ENCODE measurements around the gene KRT31. TPM values are rescaled to one million over a fixed set of nuclear protein-coding genes. Genes with fewer than 3 reads are reported as not detected.
"Not testable (repeated sequence)": the region's sequence is repeated elsewhere in the genome, so short reads cannot be mapped to it uniquely, and the experiment has no call there.

KRT31 gene
- total and polyA plus RNA-seq, 8 donors, result 3.1 TPM; not detected in 7

DNA sequence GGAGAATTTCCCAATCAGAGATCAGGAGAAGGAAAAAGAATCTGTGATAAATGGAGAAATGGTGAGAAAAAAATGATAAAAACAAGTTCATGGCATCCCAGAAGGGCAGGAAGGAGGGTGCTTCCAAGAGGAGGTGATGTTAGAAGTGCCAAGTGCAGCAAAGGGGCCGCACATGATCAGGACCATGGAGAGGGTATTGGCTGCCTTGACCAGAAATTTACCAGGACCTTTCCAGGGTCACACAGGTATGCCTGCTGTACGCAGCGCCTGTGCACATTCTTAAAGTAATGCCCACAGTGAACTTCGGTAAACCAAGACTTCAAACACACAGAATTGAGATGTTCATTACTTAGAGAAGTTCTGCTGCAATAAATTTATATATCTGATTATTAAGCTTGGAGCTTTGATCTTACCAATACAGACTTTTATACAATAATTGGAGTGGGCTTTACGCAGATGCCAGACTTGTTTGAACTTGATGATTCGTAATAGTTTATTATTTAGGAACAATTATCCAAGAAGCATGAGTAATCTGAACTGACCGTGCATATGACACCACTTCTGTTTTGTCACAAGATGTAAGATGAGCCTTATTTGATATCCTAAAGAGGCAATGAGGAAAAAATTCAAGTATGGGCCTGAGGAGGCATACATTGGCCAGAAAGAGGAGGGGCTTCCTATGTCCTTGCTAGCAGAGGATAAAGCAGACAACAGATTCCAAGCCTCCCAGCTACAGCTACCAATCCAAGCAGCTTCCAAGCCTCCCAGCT is 44.6 kb downstream of the KRT31 start:
- no peak for TF ChIP-seq EP300 (IDR thresholded peaks at IDR 0.05)
- no peak for TF ChIP-seq POLR2A (IDR thresholded peaks at IDR 0.05)
- TF ChIP-seq POLR2AphosphoS5 (IDR thresholded peaks at IDR 0.05), result no peak
- TF ChIP-seq, protein P1, sequence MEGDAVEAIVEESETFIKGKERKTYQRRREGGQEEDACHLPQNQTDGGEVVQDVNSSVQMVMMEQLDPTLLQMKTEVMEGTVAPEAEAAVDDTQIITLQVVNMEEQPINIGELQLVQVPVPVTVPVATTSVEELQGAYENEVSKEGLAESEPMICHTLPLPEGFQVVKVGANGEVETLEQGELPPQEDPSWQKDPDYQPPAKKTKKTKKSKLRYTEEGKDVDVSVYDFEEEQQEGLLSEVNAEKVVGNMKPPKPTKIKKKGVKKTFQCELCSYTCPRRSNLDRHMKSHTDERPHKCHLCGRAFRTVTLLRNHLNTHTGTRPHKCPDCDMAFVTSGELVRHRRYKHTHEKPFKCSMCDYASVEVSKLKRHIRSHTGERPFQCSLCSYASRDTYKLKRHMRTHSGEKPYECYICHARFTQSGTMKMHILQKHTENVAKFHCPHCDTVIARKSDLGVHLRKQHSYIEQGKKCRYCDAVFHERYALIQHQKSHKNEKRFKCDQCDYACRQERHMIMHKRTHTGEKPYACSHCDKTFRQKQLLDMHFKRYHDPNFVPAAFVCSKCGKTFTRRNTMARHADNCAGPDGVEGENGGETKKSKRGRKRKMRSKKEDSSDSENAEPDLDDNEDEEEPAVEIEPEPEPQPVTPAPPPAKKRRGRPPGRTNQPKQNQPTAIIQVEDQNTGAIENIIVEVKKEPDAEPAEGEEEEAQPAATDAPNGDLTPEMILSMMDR (IDR thresholded peaks at IDR 0.05), result no peak
- H3K4me3 ChIP-seq, result no peak overlapping the region
- H3K27me3 ChIP-seq, result no peaks in the 10 kb centered on the region
- intact Hi-C loops (cut with DNase I; ENCODE audit: low total_unique reads), result no loop called here
- peak in 1 of 2 donors; percentile 19 for DNase-seq
- no peaks in the 10 kb centered on the region for H3K9me3 ChIP-seq
- 70 to 85% (median 75%) methylated on average over 7 of the region's 7 CpGs for WGBS, 5 donors
- H3K4me1 ChIP-seq, result no peaks in the 10 kb centered on the region
- no peaks in the 10 kb centered on the region for H3K36me3 ChIP-seq
- H3K27ac ChIP-seq, result no peak overlapping the region

GRCh38 chr17:41351177-41351576 is 46.2 kb downstream of the KRT31 start:
- 78 to 91% (median 86%) methylated on average over 2 of the region's 2 CpGs for WGBS, 5 donors
- intact Hi-C loops (cut with DNase I; ENCODE audit: low total_unique reads), result no loop called here
- Histone ChIP-seq H3K4me3 (no peak overlapping the region), H3K36me3 (no peaks in the 10 kb centered on the region), H3K27ac (no peak overlapping the region), H3K27me3 (no peaks in the 10 kb centered on the region), H3K4me1 (no peaks in the 10 kb centered on the region), H3K9me3 (no peaks in the 10 kb centered on the region)
- TF ChIP-seq, protein P1 (IDR thresholded peaks at IDR 0.05), result no peak
- TF ChIP-seq EP300 (IDR thresholded peaks at IDR 0.05) (no peak), POLR2AphosphoS5 (IDR thresholded peaks at IDR 0.05) (no peak), POLR2A (IDR thresholded peaks at IDR 0.05) (no peak)
- DNase-seq, result no peak

- WGBS, 5 donors, result 86 to 91% (median 89%) methylated on average over 14 to 16 of the region's 16 CpGs
- H3K4me3 ChIP-seq; intact Hi-C loops (cut with DNase I; ENCODE audit: low total_unique reads); H3K9me3 ChIP-seq; DNase-seq; H3K27me3 ChIP-seq; H3K27ac ChIP-seq; H3K36me3 ChIP-seq; H3K4me1 ChIP-seq: not testable (repeated sequence)
Observed at GRCh38 chr17:41350381-41350878, 47.0 kb downstream of the KRT31 start, which contains the start of gene KRT33A. Gene KRT33A (minus strand): TSS chr17:41350828. CDS start chr17:41350767, 61 bp downstream.

GRCh38 chr17:41347869-41348760 is 49.3 kb downstream of the KRT31 start:
- Histone ChIP-seq H3K9me3 (peaks cover 0 to 1% (median under 1%) of the 10 kb centered on the region in 4 donors), H3K36me3 (no peaks in the 10 kb centered on the region), H3K27ac (no peak overlapping the region), H3K4me3 (no peak overlapping the region), H3K27me3 (no peaks in the 10 kb centered on the region), H3K4me1 (no peaks in the 10 kb centered on the region)
- TF ChIP-seq, protein P1 (IDR thresholded peaks at IDR 0.05), result no peak
- TF ChIP-seq POLR2A (IDR thresholded peaks at IDR 0.05) (no peak), EP300 (IDR thresholded peaks at IDR 0.05) (no peak), POLR2AphosphoS5 (IDR thresholded peaks at IDR 0.05) (no peak)
- intact Hi-C loops (cut with DNase I; ENCODE audit: low total_unique reads), result no loop called here
- peak in 1 of 2 donors; percentile 41 for DNase-seq
- WGBS, 5 donors, result 74 to 83% (median 83%) methylated on average over 7 of the region's 7 CpGs

- H3K27me3 ChIP-seq; H3K36me3 ChIP-seq; H3K27ac ChIP-seq; DNase-seq; H3K4me3 ChIP-seq; intact Hi-C loops (cut with DNase I; ENCODE audit: low total_unique reads); H3K4me1 ChIP-seq: not testable (repeated sequence)
- H3K9me3 ChIP-seq, result peaks cover 0 to 17% (median 10%) of the 10 kb centered on the region in 4 donors
- 82 to 93% (median 89%) methylated on average over 12 to 16 of the region's 16 CpGs for WGBS, 5 donors
Observed at GRCh38 chr17:41346421-41346820, 51.0 kb downstream of the KRT31 start.

Data from stomach (tissue), 9 donors.